ENCODE data around the gene EFNA5.

GRCh38 chr5:107365320-107366109 lies 305.2 kb downstream of the EFNA5 start:
- TF ChIP-seq KLF9 (tag by site-specific recombination; IDR thresholded peaks at IDR 0.05; ENCODE audit: low read depth) (no peak), FEZF1 (tag by site-specific recombination; IDR thresholded peaks at IDR 0.05) (no peak), KLF10 (tag by site-specific recombination; IDR thresholded peaks at IDR 0.05) (no peak), BCL11A (tag by site-specific recombination; IDR thresholded peaks at IDR 0.05; ENCODE audit: low read depth) (no peak), CTCF (tag by site-specific recombination; IDR thresholded peaks at IDR 0.05) (no peak), PBX3 (CRISPR knock-in tag; IDR thresholded peaks at IDR 0.05) (no peak), REST (tag by site-specific recombination; IDR thresholded peaks at IDR 0.05) (no peak), HOXA7 (CRISPR knock-in tag; IDR thresholded peaks at IDR 0.05; ENCODE audit: borderline replicate concordance) (no peak), ZNF24 (tag by site-specific recombination; IDR thresholded peaks at IDR 0.05) (no peak), ZNF121 (tag by site-specific recombination; IDR thresholded peaks at IDR 0.05) (no peak), ZNF350 (tag by site-specific recombination; IDR thresholded peaks at IDR 0.05) (no peak), ZNF366 (tag by site-specific recombination; conservative IDR thresholded peaks at IDR 0.05) (no peak)

All from HEK293 (cell line).